GM19025 (cell line): ENCODE measurements around the gene NAA80.
A peak's percentile ranks its signal among the peaks of the same experiment; 100 is the strongest.
"Not testable (repeated sequence)": the region's sequence is repeated elsewhere in the genome, so short reads cannot be mapped to it uniquely, and the experiment has no call there.

Source experiments
- ATAC-seq: cut with Tn5 transposase; IDR thresholded peaks from one replicate; pipeline ENCODE4 v1.9.1; 2021; ENCODE audit warnings: mild to moderate bottlenecking, low read depth, moderate library complexity; ENCODE audit not compliant: unreplicated experiment

NAA80 gene

DNA sequence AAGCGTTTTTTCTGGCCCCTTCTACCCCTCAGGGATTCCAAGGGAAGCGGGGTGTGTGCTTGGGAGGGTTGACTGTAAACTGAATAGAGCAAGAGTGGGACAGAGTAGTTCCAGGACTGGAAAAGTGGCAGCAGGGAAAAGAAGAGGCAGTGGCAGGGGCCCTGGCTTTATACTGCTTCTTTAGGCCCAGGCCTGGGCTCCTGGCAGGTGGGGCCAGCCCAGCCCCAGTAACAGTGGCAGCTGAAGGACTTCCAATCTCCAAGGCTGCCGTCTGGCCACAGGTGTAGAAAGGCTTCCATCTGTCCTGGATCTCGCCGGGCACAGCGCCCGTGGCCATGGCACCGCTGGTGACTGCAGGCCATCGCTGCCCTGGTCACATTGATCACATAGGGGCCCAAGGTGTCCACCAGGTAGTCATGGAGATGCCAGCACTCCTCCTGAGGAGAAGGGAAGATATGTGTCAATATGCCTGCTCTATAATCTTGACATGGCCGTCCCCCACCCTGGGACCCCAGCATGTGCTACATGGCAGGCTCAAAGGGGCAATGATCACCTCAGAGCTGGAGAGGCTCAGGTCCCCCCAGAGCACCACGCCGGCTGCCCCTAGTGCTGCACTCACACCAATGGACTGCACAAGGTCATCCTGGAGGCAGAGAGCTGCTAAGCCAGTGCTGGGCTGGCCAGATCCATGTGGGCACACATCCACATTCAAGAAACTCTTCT, 6.0 kb downstream of the NAA80 start:
- ATAC-seq = no peak

DNA sequence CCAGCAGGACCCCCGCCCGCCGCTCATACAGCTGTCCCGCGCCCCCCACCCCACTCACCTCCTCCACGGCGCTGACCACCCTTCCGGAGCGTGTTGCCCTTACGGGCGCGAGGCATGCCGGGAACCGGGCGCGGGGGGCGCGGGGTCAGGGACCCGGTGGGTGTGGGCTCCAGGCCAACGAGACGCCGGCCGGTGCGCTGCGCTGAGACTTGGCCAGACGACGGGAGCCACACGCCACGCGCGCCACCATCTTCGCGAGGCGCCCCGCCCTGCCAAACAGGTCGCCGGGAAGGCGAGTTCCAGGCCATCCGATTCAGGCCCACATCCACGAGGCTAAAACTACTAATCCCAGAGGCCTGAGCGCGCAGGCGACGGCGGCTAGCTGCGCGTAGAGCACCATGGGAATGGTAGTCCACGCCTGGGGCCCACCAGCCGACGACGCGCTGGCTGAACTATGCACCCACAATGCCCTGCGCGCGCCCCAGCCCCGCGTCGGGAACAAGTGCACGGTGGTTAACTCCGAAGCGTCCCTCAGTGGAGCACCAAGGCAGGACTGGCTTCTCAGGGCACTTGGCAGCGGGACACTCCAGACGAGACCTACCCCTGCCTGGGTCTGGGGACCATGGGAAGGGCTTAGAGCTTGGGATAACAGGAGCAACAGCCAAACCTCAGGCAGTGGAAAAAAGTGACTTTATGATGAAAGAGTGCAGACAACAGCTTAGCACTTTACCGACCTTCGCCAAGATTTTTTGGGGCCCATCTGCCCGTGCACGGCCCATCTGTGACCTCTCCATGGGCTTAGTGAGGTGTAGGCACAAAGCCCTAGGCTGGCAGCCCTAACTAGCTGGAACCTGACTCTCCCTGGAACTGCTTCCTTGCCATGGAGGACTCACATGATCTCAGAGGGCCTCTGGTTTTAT, 6.8 kb downstream of the NAA80 start, which contains the start of gene IFRD2:
IFRD2 (minus strand) TSS at position 271 of the 920 bp plus-strand sequence; CDS start at position 116, 155 bp downstream.
- ATAC-seq = peak; percentile 95

DNA sequence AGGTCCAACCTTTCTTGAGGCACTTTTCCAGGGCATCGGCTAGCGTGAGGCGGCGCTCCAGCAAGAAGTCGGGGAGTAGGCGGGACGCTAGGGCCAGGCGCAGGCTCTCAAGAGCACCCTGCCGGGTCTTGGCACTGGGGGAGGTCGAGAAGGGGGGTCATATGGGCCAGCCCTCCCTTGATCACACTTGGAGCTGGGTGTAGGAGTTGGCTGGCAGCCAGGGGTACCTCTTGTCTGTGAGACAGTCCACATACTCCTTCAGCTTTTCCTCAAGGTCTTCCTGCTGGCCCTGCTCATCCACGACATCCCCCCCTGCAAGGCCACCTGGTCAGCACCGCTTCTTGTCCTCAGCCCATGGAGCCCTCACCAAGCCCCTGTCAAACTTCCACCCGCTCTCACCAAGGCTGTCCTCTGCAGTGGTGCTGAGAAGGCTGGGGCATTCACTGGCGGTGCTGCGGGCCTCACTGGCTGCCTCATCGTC, 9.0 kb downstream of the NAA80 start:
- ATAC-seq = no peak

- no peak for ATAC-seq
Observed at GRCh38 chr3:50289130-50289529, 10.1 kb downstream of the NAA80 start.

DNA sequence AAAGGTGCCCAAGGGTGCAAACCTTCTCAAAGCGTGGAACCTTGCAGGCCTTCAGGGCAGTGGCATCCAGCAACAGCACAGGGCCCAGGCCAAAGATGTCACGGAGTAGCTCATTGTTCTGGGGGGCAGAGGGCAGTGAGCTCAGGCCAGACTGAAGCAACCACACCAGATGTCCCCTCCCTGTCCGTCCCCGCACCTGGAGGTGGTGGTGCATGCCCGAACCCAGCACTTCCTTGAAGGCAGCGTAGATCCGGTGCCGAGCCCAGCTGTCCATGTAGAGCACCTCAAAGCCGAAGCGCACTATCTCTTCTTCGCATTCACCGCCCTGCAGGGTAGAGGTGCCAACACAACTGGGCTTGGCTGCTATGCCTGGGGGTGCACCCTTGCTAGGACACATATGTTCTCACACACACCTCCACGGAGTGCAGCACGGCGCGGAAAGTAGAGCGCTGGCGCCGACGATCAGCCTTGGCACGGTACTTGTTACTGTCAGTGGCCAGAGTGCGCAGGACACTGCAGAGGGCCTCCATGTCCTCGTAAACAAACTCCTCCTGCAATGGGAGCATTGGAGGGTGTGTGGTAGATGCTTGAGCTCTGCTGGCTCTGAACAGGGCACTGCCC, 10.7 kb downstream of the NAA80 start:
- no peak for ATAC-seq

DNA sequence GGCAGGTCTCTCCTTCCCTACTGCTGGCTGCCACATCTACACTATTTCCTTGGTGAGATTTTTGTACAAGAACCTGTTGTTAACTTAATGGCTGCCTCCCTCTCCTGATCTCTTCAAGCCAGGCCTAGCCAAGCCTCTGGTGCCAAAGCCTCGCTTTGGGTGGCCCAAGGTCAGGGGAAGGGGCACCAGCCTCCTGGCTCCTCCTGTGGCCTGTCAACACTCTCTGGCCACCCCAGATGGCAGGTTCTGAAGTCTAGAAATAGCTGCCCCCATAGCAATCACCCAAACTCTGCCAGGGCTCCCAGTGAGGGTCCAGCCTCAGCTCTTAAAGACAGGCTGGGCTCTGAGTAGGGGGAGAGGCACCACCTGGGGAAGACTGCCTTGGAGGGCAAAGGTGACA, 11.9 kb downstream of the NAA80 start:
- no peak for ATAC-seq

DNA sequence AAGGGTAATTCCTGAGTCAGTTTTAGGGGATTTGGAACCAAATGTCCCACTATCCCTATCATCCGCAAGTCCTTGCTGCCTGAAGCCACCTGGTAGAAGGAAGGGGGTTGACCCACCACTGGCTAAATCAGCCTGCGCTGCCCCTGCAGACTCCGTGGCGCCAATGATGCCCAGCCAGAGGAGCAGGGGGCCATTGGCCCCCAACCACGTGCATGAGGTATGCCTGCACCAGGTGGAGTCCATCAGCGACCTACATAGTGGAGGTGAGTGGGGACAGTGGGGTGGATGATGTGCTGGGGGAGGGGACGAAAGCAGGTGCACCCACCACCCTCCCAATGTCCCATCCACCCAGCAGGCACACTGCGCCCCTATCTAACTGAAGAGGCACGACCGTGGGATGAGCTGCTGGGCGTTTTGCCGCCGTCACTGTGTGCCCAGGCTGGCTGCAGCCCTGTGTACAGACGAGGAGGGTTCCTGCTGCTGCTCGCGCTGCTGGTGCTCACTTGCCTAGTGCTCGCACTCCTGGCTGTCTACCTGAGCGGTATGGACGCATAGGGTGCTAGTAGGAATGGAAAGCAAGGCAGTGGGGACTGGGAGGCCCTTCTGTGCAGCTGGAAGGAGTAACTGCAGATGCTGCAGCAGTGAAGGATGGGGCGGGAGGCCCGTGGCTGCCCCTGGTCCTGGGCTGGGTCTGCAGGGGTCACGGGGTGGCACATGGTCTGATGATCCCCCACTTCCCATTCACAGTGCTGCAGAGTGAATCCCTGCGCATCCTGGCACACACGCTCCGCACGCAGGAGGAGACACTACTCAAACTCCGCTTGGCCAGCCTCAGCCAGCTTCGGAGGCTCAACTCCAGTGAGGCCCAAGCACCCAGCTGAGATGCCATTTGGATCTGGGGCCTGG, 12.6 kb downstream of the NAA80 start:
- ATAC-seq = no peak

- not testable (repeated sequence) for ATAC-seq
Observed at GRCh38 chr3:50284121-50284520, 15.1 kb downstream of the NAA80 start.

- ATAC-seq = no peak
Observed at GRCh38 chr3:50279255-50280016, 19.8 kb downstream of the NAA80 start.

DNA sequence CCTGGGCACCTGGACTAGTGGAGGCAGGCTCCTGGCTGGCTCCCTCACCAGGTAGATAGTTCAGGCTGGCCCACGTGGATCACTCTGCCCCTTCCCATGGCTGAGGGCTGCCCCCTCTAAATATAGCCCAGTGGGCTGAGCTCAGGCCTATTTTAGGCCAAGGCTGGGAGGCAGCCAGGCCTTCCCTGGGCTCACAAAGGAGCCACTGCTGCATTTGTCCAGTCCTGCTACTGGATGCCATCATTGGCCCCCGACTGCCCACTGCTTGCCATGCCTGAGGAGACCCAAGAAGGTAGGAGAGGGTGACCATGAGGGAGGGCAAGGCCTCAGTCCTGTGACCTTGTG, 20.4 kb downstream of the NAA80 start, which contains the start of gene LSMEM2:
LSMEM2 (plus strand) TSS at position 208 of the 345 bp plus-strand sequence; CDS start at position 235, 27 bp downstream.
- no peak for ATAC-seq

GRCh38 chr3:50278123-50278879, 20.9 kb downstream of the NAA80 start:
- ATAC-seq = no peak

DNA sequence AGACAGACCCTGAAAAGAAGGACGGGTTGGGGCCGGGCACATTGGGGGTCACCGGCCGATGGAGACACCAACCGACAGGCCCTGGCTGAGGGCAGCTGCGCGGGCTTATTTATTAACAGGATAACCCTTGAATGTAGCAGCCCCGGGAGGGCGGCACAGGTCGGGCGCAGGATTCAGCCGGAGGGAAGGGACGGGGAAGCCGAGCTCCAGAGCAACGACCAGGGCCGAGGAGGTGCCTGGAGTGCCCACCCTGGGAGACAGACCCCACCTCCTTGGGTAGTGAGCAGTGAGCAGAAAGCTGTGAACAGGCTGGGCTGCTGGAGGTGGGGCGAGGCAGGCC, 22.5 kb downstream of the NAA80 start:
- no peak for ATAC-seq

DNA sequence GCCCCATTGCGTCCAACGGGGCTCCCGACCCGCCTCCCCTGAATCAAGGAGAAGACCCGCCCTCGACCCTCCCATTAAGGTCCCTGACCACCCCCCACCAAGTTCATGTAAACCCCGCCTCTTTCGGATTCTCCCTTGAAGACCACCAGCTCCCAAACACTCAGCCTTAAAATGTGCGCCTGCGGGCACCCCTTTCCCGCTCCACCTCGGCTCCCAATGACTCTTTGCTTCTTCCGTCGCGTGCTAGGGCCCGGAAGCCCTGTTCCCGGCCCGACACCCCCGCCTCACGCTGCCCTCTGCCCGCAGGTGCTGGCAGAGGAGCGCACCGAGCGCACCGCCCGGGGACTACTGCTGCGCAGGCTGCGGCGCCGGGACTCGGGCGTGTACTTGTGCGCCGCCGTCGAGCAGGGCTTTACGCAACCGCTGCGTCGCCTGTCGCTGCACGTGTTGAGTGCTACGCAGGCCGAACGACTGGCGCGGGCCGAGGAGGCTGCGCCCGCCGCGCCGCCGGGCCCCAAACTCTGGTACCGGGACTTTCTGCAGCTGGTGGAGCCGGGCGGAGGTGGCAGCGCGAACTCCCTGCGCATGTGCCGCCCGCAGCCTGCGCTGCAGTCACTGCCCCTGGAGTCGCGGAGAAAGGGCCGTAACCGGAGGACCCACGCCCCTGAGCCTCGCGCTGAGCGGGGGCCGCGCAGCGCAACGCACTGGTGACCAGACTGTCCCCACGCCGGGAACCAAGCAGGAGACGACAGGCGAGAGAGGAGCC, 23.0 kb downstream of the NAA80 start:
- no peak for ATAC-seq

DNA sequence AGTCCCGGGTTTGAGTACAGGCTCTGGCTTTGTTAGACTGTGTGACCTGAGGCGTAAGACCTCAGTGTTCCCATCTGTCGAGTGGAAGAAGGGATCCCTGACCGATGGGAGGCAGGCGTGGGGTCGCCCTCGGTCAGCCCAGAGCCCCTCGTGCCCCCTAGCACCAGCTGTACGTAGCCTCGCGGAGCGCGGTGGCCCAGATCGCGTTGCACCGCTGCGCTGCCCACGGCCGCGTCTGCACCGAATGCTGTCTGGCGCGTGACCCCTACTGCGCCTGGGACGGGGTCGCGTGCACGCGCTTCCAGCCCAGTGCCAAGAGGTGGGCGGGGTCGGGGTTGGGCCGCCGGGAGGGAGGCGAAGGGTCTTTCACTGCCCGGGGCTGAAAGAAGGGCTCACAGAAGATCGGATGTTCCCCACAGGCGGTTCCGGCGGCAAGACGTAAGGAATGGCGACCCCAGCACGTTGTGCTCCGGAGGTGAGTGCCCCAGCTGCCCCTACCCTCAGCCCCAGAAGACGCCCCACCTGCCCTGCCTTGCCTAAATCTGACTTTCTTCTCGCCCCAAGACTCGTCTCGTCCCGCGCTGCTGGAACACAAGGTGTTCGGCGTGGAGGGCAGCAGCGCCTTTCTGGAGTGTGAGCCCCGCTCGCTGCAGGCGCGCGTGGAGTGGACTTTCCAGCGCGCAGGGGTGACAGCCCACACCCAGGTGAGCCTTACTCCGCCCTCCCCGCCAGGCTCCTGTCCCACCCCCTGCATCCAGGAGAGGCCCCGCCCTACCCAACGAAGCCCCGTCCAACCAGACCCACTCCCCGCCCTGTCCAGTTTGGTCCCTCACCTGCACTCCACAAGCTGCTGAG, 23.8 kb downstream of the NAA80 start:
- ATAC-seq = no peak

DNA sequence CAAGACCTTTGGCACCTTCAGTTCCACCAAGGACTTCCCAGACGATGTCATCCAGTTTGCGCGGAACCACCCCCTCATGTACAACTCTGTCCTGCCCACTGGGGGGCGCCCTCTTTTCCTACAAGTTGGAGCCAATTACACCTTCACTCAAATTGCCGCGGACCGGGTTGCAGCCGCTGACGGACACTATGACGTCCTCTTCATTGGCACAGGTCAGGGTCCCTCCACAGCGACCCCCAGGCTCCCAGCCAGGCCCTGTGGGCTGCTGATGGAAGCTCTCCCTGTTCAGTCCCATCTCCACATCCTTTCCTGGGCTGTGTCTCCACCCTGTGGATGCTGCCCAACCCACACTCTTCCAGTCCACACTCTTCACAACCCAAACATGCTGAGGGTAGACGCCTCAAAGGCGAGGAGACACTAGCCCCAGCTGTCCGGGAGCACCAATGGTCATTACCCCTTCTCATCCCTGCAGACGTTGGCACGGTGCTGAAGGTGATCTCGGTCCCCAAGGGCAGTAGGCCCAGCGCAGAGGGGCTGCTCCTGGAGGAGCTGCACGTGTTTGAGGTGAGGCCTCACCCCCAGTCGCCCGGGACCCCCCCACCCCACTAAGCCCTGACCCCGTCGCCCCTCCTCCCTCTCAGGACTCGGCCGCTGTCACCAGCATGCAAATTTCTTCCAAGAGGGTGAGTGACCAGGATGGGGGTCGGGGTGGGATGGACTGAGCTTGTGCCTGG, 24.7 kb downstream of the NAA80 start:
- ATAC-seq = no peak

DNA sequence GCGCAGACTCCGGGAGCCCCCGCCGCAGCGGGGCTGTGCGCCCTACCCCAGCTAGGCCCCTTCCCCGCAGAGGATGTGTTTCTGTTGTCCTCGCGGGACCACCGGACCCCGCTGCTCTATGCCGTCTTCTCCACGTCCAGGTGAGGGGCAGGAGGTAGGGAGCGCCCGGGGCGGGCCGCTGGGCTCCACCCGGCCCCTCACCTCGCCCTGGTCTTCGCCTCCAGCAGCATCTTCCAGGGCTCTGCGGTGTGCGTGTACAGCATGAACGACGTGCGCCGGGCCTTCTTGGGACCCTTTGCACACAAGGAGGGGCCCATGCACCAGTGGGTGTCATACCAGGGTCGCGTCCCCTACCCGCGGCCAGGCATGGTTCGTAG, 25.5 kb downstream of the NAA80 start:
- ATAC-seq = no peak
